Mucosa of descending colon (tissue), 3 donors: Measurements from ENCODE around the gene NTF3. TPM values are rescaled to one million over a fixed set of nuclear protein-coding genes. Genes with fewer than 3 reads are reported as not detected.

Experiments
- ATAC-seq: fragments of 200-7000 bp; cut with Tn5 transposase; one replicate; pipeline ENCODE4 v1.9.1; 2020; ENCODE audit warnings: mild to moderate bottlenecking, moderate library complexity
- DNase-seq, 3 donors: peaks; one replicate each; pipeline ENCODE4 v3.0.0-alpha.2; 2020
- H3K36me3 ChIP-seq: fragments of 200-600 bp; one replicate; pipeline ENCODE4 v1.8.0; 2021; ENCODE audit warnings: low read depth, mild to moderate bottlenecking
- H3K4me1 ChIP-seq: fragments of 200-600 bp; one replicate; pipeline ENCODE4 v1.8.0; 2021; ENCODE audit warnings: low read depth, mild to moderate bottlenecking
- H3K4me3 ChIP-seq: fragments of 200-600 bp; one replicate; pipeline ENCODE4 v1.8.0; 2021; ENCODE audit warnings: mild to moderate bottlenecking
- H3K9me3 ChIP-seq: fragments of 200-600 bp; one replicate; pipeline ENCODE4 v1.8.0; 2021; ENCODE audit warnings: mild to moderate bottlenecking
- CTCF ChIP-seq: fragments of 200-600 bp; IDR thresholded peaks from one replicate; pipeline ENCODE4 v1.8.0; 2022; ENCODE audit warnings: antibody characterized with exemption, mild to moderate bottlenecking
- intact Hi-C, 2 donors: fragments of 100-400 bp; cut with DNase I in 1 of 2; cut with micrococcal nuclease in 1 of 2; formaldehyde crosslinking; loops; one replicate each; pipeline versions ENCODE4 v1.11.0 to v1.11.1; 2022; cut with DNase I, micrococcal nuclease
- total RNA-seq, 3 donors: library from RNA; stranded (reverse); fragmentation: NEBNext Ultra II Directional in 2 of 3; extraction: Animal tissue kit (Norgen Biotek cat#: 25700) in 2 of 3; gene quantifications; one replicate each; pipeline versions ENCODE4 v1.2.1 to v1.2.4, GENCODE V29; 2021 to 2023
- donor health status: DM: no; HTN: no; CAD: no; lungs with moderate emphysema.
- donor health status: DM: no; HTN: no; CAD: no.
- donor health status: DM: no; HTN: yes; CAD: no.

The NTF3 gene
- total RNA-seq, 3 donors from 2014 or later = 0.58 to 1.4 (median 1.4) TPM

- no peak for TF ChIP-seq CTCF
- no peak for ATAC-seq
- intact Hi-C loops = no loop called here
Observed at GRCh38 chr12:5403411-5403810, 28.5 kb upstream of the NTF3 start.

GRCh38 chr12:5407034-5407856, 24.7 kb upstream of the NTF3 start:
- intact Hi-C loops = no loop called here
- ATAC-seq = no peak
- H3K9me3 ChIP-seq = no peaks in the 10 kb centered on the region
- no peaks in the 10 kb centered on the region for H3K4me1 ChIP-seq
- TF ChIP-seq CTCF = no peak
- no peak for DNase-seq
- H3K4me3 ChIP-seq = no peak overlapping the region
- no peaks in the 10 kb centered on the region for H3K36me3 ChIP-seq

More at GRCh38 chr12:5403411-5403810, 28.5 kb upstream of the NTF3 start:
- no peaks in the 10 kb centered on the region for H3K9me3 ChIP-seq
- H3K4me3 ChIP-seq = no peak overlapping the region
- H3K4me1 ChIP-seq = no peaks in the 10 kb centered on the region
- DNase-seq = no peak
- H3K36me3 ChIP-seq = no peaks in the 10 kb centered on the region

- Histone ChIP-seq H3K4me1 (no peaks in the 10 kb centered on the region), H3K36me3 (no peaks in the 10 kb centered on the region), H3K4me3 (no peak overlapping the region), H3K9me3 (no peaks in the 10 kb centered on the region)
- intact Hi-C loops = no loop called here
- ATAC-seq = no peak
- no peak for DNase-seq
- TF ChIP-seq CTCF = no peak
Observed at GRCh38 chr12:5409619-5410018, 22.3 kb upstream of the NTF3 start.

GRCh38 chr12:5416571-5416970, 15.3 kb upstream of the NTF3 start:
- Histone ChIP-seq H3K4me3 (no peak overlapping the region), H3K9me3 (no peaks in the 10 kb centered on the region), H3K4me1 (no peaks in the 10 kb centered on the region), H3K36me3 (no peaks in the 10 kb centered on the region)
- ATAC-seq = no peak
- TF ChIP-seq CTCF = no peak
- intact Hi-C loops = no loop called here
- no peak for DNase-seq

- intact Hi-C loops = no loop called here
- Histone ChIP-seq H3K9me3 (no peaks in the 10 kb centered on the region), H3K4me3 (no peak overlapping the region), H3K36me3 (no peaks in the 10 kb centered on the region), H3K4me1 (no peaks in the 10 kb centered on the region)
- ATAC-seq = no peak
- TF ChIP-seq CTCF = no peak
- no peak for DNase-seq
Observed at GRCh38 chr12:5417500-5417899, 14.4 kb upstream of the NTF3 start.
